HG03354 (cell line): Measurements from ENCODE around the gene CRYBG1.

ENCODE experiments used
- ATAC-seq: cut with Tn5 transposase; IDR thresholded peaks from one replicate; pipeline ENCODE4 v1.9.1; 2021; ENCODE audit warnings: mild to moderate bottlenecking; ENCODE audit not compliant: unreplicated experiment, poor library complexity, severe bottlenecking

Gene CRYBG1

GRCh38 chr6:106516616-106517015 lies 156.1 kb downstream of the CRYBG1 start:
- no peak for ATAC-seq

GRCh38 chr6:106517706-106518105 lies 157.2 kb downstream of the CRYBG1 start:
- ATAC-seq = no peak

- ATAC-seq = no peak
Observed at GRCh38 chr6:106518748-106519147, 158.2 kb downstream of the CRYBG1 start.

- ATAC-seq = peak; percentile 55
Observed at GRCh38 chr6:106519460-106520394, 159.2 kb downstream of the CRYBG1 start.

- peak; percentile 71 for ATAC-seq
Observed at GRCh38 chr6:106520711-106521401, 160.3 kb downstream of the CRYBG1 start.

- no peak for ATAC-seq
Observed at GRCh38 chr6:106522562-106523250, 162.2 kb downstream of the CRYBG1 start.

GRCh38 chr6:106525107-106525881 lies 164.8 kb downstream of the CRYBG1 start:
- ATAC-seq = peak; percentile 52

- ATAC-seq = no peak
Observed at GRCh38 chr6:106525882-106526275, 165.4 kb downstream of the CRYBG1 start.

GRCh38 chr6:106527117-106527516 lies 166.6 kb downstream of the CRYBG1 start:
- ATAC-seq = no peak

- ATAC-seq = no peak
Observed at GRCh38 chr6:106527979-106528378, 167.5 kb downstream of the CRYBG1 start.

- no peak for ATAC-seq
Observed at GRCh38 chr6:106528521-106528920, 168.0 kb downstream of the CRYBG1 start.

GRCh38 chr6:106529438-106529837 lies 168.9 kb downstream of the CRYBG1 start:
- ATAC-seq = no peak

GRCh38 chr6:106530026-106530425 lies 169.5 kb downstream of the CRYBG1 start:
- ATAC-seq = no peak

GRCh38 chr6:106530502-106530901 lies 170.0 kb downstream of the CRYBG1 start:
- ATAC-seq = no peak

- ATAC-seq = no peak
Observed at GRCh38 chr6:106533054-106533453, 172.5 kb downstream of the CRYBG1 start.

- no peak for ATAC-seq
Observed at GRCh38 chr6:106534004-106534403, 173.5 kb downstream of the CRYBG1 start.

GRCh38 chr6:106534564-106534982 lies 174.1 kb downstream of the CRYBG1 start:
- ATAC-seq = peak; percentile 45

- no peak for ATAC-seq
Observed at GRCh38 chr6:106535012-106535411, 174.5 kb downstream of the CRYBG1 start.

GRCh38 chr6:106536357-106536756 lies 175.8 kb downstream of the CRYBG1 start:
- ATAC-seq = no peak

GRCh38 chr6:106536851-106537250 lies 176.3 kb downstream of the CRYBG1 start:
- ATAC-seq = no peak
